HEK293 (cell line): ENCODE data around the gene KCNAB1.

ENCODE experiments used
- CTCF ChIP-seq: fragments of 450-650 bp; formaldehyde crosslinking; IDR thresholded peaks from 2 replicates; pipeline ENCODE4 v1.5.1; 2016; ENCODE audit warnings: missing biosample characterization, missing genetic modification characterization
- SCRT2 ChIP-seq: fragments of 450-650 bp; formaldehyde crosslinking; IDR thresholded peaks from 2 replicates; pipeline ENCODE4 v1.5.1; 2016; ENCODE audit warnings: missing biosample characterization, missing genetic modification characterization
- ZBTB6 ChIP-seq: fragments of 450-650 bp; formaldehyde crosslinking; IDR thresholded peaks from 2 replicates; pipeline ENCODE4 v1.5.1; 2017; ENCODE audit warnings: missing biosample characterization, missing genetic modification characterization
- TF ChIP-seq, protein P1 (sequence below): fragments of 450-650 bp; formaldehyde crosslinking; IDR thresholded peaks from 2 replicates; pipeline ENCODE4 v1.5.1; 2016; ENCODE audit warnings: missing biosample characterization, missing genetic modification characterization

DNA sequence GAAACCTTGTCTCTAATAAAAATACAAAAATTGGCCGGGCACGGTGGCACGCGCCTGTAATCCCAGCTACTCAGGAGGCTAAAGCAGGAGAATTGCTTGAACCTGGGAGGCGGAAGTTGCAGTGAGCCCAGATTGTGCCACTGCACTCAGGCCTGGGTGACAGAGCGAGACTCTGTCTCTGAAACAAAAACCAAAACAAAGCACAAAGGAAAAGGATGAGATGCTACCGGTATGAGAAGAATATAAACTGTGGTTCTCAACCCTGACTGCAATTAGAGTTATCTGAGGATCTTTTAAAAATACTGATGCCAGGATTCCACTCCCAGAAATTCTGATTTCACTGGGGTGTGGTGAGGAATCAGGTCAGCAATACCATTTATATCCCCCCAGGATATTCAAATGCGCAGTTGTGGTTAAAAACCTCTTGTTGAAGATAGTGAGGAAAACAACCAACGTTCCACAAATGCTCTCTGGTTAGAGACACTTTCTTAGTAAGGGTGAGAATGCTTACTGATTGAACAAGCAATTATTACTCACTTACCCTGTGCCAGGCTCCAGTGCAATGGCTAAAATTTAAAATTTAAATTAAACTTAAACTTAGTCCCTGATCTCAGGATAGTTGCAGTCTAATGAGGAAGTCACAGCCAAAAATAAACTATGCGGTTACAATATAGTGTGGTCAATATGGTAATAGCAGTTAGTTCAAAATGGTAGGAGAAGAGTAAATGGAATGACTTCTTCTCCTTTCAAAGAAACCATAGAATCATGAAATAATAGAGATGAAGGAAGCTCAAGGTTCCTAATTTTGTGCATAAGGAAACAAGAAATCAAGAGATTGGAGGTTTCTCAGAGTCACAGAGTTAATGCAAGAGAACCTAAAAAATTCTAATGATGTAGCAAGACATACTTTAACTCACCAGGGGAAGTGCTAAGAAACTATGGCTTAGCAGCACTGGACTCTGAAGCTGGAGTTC, 325.0 kb downstream of the KCNAB1 start:
- TF ChIP-seq CTCF (tag by site-specific recombination): no peak
- TF ChIP-seq, protein P1, sequence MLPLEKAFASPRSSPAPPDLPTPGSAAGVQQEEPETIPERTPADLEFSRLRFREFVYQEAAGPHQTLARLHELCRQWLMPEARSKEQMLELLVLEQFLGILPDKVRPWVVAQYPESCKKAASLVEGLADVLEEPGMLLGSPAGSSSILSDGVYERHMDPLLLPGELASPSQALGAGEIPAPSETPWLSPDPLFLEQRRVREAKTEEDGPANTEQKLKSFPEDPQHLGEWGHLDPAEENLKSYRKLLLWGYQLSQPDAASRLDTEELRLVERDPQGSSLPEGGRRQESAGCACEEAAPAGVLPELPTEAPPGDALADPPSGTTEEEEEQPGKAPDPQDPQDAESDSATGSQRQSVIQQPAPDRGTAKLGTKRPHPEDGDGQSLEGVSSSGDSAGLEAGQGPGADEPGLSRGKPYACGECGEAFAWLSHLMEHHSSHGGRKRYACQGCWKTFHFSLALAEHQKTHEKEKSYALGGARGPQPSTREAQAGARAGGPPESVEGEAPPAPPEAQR (tag by site-specific recombination): no peak
- TF ChIP-seq SCRT2 (tag by site-specific recombination): no peak
- TF ChIP-seq ZBTB6 (tag by site-specific recombination): no peak
